Neural progenitor cell (in vitro differentiated cells): ENCODE results near the gene LATS2. TPM values are rescaled to one million over a fixed set of nuclear protein-coding genes. Genes with fewer than 3 reads are reported as not detected.

Source experiments
- DNase-seq: peaks from one replicate; pipeline ENCODE4 v3.0.0-alpha.2; 2016; ENCODE audit warnings: low spot score
- H2AFZ ChIP-seq: fragments of 200-600 bp; sonication (generic); replicated peaks from 2 replicates; pipeline ENCODE4 v1.6.1; 2016; ENCODE audit warnings: antibody characterized with exemption
- H3F3A ChIP-seq: fragments of 200-600 bp; sonication (generic); 2 replicates; pipeline ENCODE4 v1.6.1; 2016; ENCODE audit warnings: antibody characterized with exemption, low read depth
- H3K27ac ChIP-seq: fragments of 200-600 bp; sonication (generic); 2 replicates; pipeline ENCODE4 v1.5.1; 2016; ENCODE audit warnings: mild to moderate bottlenecking
- H3K27me3 ChIP-seq: fragments of 200-600 bp; sonication (generic); 2 replicates; pipeline ENCODE4 v1.6.1; 2016; ENCODE audit warnings: mild to moderate bottlenecking, moderate library complexity
- H3K36me3 ChIP-seq: fragments of 200-600 bp; sonication (generic); 2 replicates; pipeline ENCODE4 v1.5.1; 2016
- H3K4me1 ChIP-seq: fragments of 200-600 bp; sonication (generic); 2 replicates; pipeline ENCODE4 v1.6.1; 2016; ENCODE audit warnings: mixed run types
- H3K4me2 ChIP-seq: fragments of 200-600 bp; sonication (generic); 2 replicates; pipeline ENCODE4 v1.6.1; 2016
- H3K4me3 ChIP-seq: fragments of 200-600 bp; sonication (generic); 2 replicates; pipeline ENCODE4 v1.5.1; 2016
- H3K79me2 ChIP-seq: fragments of 200-600 bp; sonication (generic); 2 replicates; pipeline ENCODE4 v1.6.1; 2016; ENCODE audit warnings: low read depth
- H3K9ac ChIP-seq: fragments of 200-600 bp; sonication (generic); 2 replicates; pipeline ENCODE4 v1.6.1; 2016
- H3K9me3 ChIP-seq: fragments of 200-600 bp; sonication (generic); 2 replicates; pipeline ENCODE4 v1.5.1; 2016; ENCODE audit warnings: low read depth
- H4K20me1 ChIP-seq: fragments of 200-600 bp; sonication (generic); 2 replicates; pipeline ENCODE4 v1.6.1; 2016; ENCODE audit warnings: low read depth
- H3K27ac Mint-ChIP-seq: 3 replicates; pipeline ENCODE4 v1.8.0; 2021; ENCODE audit warnings: mixed read lengths
- H3K27me3 Mint-ChIP-seq: 2 replicates; pipeline ENCODE4 v1.8.0; 2022; ENCODE audit warnings: low read depth, mild to moderate bottlenecking, inconsistent platforms, moderate library complexity, mixed read lengths; ENCODE audit not compliant: insufficient read depth
- H3K36me3 Mint-ChIP-seq: 3 replicates; pipeline ENCODE4 v1.8.0; 2021; ENCODE audit warnings: mixed read lengths
- H3K4me1 Mint-ChIP-seq: 3 replicates; pipeline ENCODE4 v1.8.0; 2021; ENCODE audit warnings: mixed read lengths
- H3K4me3 Mint-ChIP-seq: 3 replicates; pipeline ENCODE4 v1.8.0; 2021; ENCODE audit warnings: mild to moderate bottlenecking, moderate library complexity, mixed read lengths
- H3K9me3 Mint-ChIP-seq: 3 replicates; pipeline ENCODE4 v1.8.0; 2020; ENCODE audit warnings: mixed read lengths
- CTCF ChIP-seq: fragments of 200-600 bp; sonication (generic); IDR thresholded peaks from 2 replicates; pipeline ENCODE4 v1.5.1; 2017; ENCODE audit warnings: antibody characterized with exemption, mild to moderate bottlenecking
- EZH2 ChIP-seq: fragments of 200-600 bp; sonication (generic); IDR thresholded peaks from 2 replicates; pipeline ENCODE4 v1.6.1; 2017; ENCODE audit warnings: antibody characterized with exemption, mild to moderate bottlenecking, moderate library complexity
- EZH2phosphoT487 ChIP-seq: fragments of 200-600 bp; sonication (generic); IDR thresholded peaks from 2 replicates; pipeline ENCODE4 v1.6.1; 2017; ENCODE audit warnings: antibody characterized with exemption
- total RNA-seq: library from RNA; depleted of rRNA; stranded (reverse); fragments of >200 nt; gene quantifications from 2 replicates; pipeline ENCODE4 v1.2.3, GENCODE V29; 2015; ENCODE audit warnings: low replicate concordance

LATS2 gene
- total RNA-seq, 1 donor from 2014 or later = 15.2 TPM

- H3K4me2 ChIP-seq = no peak overlapping the region
- Mint-ChIP-seq H3K27ac (no peak overlapping the region), H3K36me3 (peaks cover 35% of the 10 kb centered on the region), H3K4me1 (no peaks in the 10 kb centered on the region), H3K27me3 (no peaks in the 10 kb centered on the region), H3K4me3 (no peak overlapping the region), H3K9me3 (no peaks in the 10 kb centered on the region)
- no peak overlapping the region for H3K9ac ChIP-seq
- no peaks in the 10 kb centered on the region for H3K79me2 ChIP-seq
- no peaks in the 10 kb centered on the region for H3K9me3 ChIP-seq
- H3K27me3 ChIP-seq = no peaks in the 10 kb centered on the region
- TF ChIP-seq EZH2phosphoT487 = no peak
- TF ChIP-seq CTCF = no peak
- TF ChIP-seq EZH2 = no peak
- no peak overlapping the region for H2AFZ ChIP-seq
- H3K4me1 ChIP-seq = no peaks in the 10 kb centered on the region
- H3F3A ChIP-seq = peaks cover 8% of the 10 kb centered on the region
- no peak overlapping the region for H3K27ac ChIP-seq
- peaks cover 18% of the 10 kb centered on the region for H3K36me3 ChIP-seq
- no peak overlapping the region for H3K4me3 ChIP-seq
- DNase-seq = no peak
- H4K20me1 ChIP-seq = peaks cover 4% of the 10 kb centered on the region
These were observed 84.0 kb downstream of the LATS2 start for GRCh38 chr13:20977394-20977793.

GRCh38 chr13:20974981-20975585, 86.3 kb downstream of the LATS2 start:
- H3K4me1 Mint-ChIP-seq = no peaks in the 10 kb centered on the region

GRCh38 chr13:20973886-20974425, 87.4 kb downstream of the LATS2 start:
- no peaks in the 10 kb centered on the region for H3K9me3 ChIP-seq
- H3K27me3 ChIP-seq = no peaks in the 10 kb centered on the region
- DNase-seq = no peak
- Mint-ChIP-seq H3K4me3 (no peak overlapping the region), H3K27ac (no peak overlapping the region), H3K9me3 (no peaks in the 10 kb centered on the region), H3K27me3 (no peaks in the 10 kb centered on the region), H3K36me3 (peaks cover 24% of the 10 kb centered on the region), H3K4me1 (no peaks in the 10 kb centered on the region)
- peaks cover 15% of the 10 kb centered on the region for H3K36me3 ChIP-seq
- no peaks in the 10 kb centered on the region for H3K79me2 ChIP-seq
- H2AFZ ChIP-seq = no peak overlapping the region
- no peak overlapping the region for H3K9ac ChIP-seq
- H3F3A ChIP-seq = peaks cover 8% of the 10 kb centered on the region
- no peaks in the 10 kb centered on the region for H3K4me1 ChIP-seq
- TF ChIP-seq EZH2 (no peak), EZH2phosphoT487 (no peak), CTCF (no peak)
- no peak overlapping the region for H3K27ac ChIP-seq
- H3K4me2 ChIP-seq = no peak overlapping the region
- peaks cover 4% of the 10 kb centered on the region for H4K20me1 ChIP-seq
- H3K4me3 ChIP-seq = no peak overlapping the region

More at GRCh38 chr13:20974981-20975585, 86.3 kb downstream of the LATS2 start:
- H3K9ac ChIP-seq = no peak overlapping the region
- H3K4me3 ChIP-seq = no peak overlapping the region
- H2AFZ ChIP-seq = no peak overlapping the region
- no peak for DNase-seq
- peaks cover 15% of the 10 kb centered on the region for H3K36me3 ChIP-seq
- no peak overlapping the region for H3K4me2 ChIP-seq
- no peaks in the 10 kb centered on the region for H3K9me3 Mint-ChIP-seq
- no peak overlapping the region for H3K27ac ChIP-seq
- peaks cover 4% of the 10 kb centered on the region for H4K20me1 ChIP-seq
- no peaks in the 10 kb centered on the region for H3K4me1 ChIP-seq
- H3K79me2 ChIP-seq = no peaks in the 10 kb centered on the region
- H3K27ac Mint-ChIP-seq = no peak overlapping the region
- H3K27me3 ChIP-seq = no peaks in the 10 kb centered on the region
- H3K9me3 ChIP-seq = no peaks in the 10 kb centered on the region
- H3K4me3 Mint-ChIP-seq = no peak overlapping the region
- TF ChIP-seq EZH2 = no peak
- no peak for TF ChIP-seq EZH2phosphoT487
- no peak for TF ChIP-seq CTCF
- H3K36me3 Mint-ChIP-seq = peaks cover 29% of the 10 kb centered on the region
- H3K27me3 Mint-ChIP-seq = no peaks in the 10 kb centered on the region
- H3F3A ChIP-seq = peaks cover 8% of the 10 kb centered on the region
